HG03196 (cell line): ENCODE measurements around the gene FMN1.

Experiments used
- ATAC-seq: cut with Tn5 transposase; IDR thresholded peaks from one replicate; pipeline ENCODE4 v1.9.1; 2021; ENCODE audit not compliant: unreplicated experiment

The FMN1 gene

GRCh38 chr15:32739522-32740063 is 454.9 kb downstream of the FMN1 start:
- no peak for ATAC-seq

DNA sequence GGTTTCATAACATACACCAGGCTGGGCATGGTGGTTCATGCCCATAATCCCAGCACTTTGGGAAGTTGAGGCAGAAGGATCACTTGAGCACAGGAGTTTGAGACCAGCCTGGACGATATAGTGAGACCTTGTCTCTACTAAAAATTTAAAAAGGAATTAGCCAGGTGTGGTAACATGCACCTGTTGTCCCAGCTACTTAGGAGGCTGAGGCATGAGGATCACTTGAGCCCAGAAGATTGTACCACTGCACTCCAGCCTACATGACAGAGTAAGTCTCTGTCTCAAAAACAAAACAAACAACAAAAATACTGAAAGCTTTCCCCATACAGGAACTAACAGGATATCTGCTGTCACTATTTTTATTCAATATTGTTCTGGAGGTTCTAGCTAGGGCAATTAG is 455.8 kb downstream of the FMN1 start:
- no peak for ATAC-seq

GRCh38 chr15:32737304-32737703 is 457.2 kb downstream of the FMN1 start:
- no peak for ATAC-seq

DNA sequence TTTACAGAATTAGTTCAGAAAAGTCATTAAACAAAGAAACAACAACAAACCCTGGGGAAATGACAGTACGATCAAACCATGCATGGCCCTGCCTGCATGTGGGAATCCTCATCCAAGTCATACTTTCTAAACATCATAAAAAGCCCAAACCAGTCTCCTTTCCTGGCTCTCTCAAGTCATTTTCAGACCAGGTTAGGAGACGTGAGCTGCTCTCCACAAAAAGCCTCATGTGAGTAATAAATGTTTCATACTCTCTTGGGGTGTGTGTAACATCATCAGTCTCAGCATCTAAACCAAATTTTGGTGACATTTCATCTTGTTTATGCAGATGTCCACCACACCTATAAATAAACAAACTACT is 457.8 kb downstream of the FMN1 start:
- no peak for ATAC-seq

DNA sequence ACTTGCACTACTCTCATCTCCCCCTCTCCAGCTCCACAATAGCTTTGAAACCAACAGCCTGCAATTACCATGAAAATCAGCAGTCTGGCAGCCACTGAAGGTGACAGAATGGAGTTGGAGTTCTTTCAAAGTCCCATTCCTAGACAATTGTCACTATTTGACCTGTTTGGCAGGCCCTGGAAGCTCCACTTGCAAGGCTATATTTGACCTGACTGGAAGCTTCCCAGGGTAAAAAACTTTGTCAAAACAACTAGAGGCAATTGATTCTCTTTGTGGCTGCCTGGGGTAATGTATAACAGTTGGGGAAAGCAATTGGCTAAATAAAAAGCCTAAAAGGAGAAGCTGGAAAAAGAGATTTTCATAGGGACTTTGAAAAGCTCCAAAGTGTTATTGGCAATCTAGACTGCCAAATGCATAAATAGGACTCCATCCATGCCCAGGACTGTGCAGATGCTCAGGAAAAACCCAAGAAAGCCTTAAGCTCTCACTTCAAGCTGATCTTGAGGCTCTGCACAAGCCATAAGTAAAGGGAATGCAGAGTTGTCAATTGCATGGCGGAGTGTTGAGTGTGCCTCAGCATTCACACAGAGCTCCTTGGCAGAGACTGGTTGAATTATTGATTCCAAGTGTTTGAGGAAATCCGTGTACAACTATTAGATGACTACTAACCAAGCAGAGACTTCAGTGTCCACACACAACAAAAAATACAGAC is 458.4 kb downstream of the FMN1 start:
- ATAC-seq = no peak

GRCh38 chr15:32733281-32733680 is 461.2 kb downstream of the FMN1 start:
- ATAC-seq = no peak

- no peak for ATAC-seq
Observed at GRCh38 chr15:32732574-32733157, 461.8 kb downstream of the FMN1 start.

DNA sequence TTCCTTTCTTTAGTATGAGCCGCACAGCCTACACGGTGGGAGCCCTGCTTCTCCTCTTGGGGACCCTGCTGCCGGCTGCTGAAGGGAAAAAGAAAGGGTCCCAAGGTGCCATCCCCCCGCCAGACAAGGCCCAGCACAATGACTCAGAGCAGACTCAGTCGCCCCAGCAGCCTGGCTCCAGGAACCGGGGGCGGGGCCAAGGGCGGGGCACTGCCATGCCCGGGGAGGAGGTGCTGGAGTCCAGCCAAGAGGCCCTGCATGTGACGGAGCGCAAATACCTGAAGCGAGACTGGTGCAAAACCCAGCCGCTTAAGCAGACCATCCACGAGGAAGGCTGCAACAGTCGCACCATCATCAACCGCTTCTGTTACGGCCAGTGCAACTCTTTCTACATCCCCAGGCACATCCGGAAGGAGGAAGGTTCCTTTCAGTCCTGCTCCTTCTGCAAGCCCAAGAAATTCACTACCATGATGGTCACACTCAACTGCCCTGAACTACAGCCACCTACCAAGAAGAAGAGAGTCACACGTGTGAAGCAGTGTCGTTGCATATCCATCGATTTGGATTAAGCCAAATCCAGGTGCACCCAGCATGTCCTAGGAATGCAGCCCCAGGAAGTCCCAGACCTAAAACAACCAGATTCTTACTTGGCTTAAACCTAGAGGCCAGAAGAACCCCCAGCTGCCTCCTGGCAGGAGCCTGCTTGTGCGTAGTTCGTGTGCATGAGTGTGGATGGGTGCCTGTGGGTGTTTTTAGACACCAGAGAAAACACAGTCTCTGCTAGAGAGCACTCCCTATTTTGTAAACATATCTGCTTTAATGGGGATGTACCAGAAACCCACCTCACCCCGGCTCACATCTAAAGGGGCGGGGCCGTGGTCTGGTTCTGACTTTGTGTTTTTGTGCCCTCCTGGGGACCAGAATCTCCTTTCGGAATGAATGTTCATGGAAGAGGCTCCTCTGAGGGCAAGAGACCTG is 463.5 kb downstream of the FMN1 start:
- no peak for ATAC-seq

DNA sequence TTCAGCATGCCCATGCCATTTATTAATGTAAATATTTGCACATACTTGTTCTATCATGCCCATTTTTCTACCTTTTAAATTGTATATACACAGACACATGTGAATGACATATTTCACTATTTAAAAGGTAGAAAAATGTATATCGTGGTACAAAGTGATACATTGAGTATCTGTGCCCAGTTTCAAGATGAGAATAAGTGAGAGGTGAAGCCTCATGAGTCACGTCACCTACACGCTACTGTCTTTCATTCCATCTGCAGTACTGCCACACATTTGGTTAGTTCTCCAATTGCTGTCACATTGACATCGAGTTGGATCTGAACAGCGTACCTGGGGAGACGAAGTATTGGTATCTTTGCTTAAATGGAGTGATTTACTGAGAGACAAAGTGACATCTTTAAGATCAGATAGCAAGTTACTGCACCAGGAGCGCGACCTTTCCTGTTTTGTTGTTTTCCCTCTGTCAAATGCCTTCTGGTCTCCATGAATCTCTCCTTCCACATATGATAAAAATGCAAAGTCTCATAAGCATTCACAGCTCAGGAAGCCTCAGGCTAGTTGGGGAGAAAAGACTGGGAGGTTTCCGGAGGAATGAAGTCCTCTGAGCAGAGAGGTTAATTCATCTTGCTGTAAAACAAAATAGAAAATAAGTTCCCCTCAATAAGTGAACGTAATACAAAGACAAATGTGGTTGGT is 464.7 kb downstream of the FMN1 start:
- no peak for ATAC-seq

DNA sequence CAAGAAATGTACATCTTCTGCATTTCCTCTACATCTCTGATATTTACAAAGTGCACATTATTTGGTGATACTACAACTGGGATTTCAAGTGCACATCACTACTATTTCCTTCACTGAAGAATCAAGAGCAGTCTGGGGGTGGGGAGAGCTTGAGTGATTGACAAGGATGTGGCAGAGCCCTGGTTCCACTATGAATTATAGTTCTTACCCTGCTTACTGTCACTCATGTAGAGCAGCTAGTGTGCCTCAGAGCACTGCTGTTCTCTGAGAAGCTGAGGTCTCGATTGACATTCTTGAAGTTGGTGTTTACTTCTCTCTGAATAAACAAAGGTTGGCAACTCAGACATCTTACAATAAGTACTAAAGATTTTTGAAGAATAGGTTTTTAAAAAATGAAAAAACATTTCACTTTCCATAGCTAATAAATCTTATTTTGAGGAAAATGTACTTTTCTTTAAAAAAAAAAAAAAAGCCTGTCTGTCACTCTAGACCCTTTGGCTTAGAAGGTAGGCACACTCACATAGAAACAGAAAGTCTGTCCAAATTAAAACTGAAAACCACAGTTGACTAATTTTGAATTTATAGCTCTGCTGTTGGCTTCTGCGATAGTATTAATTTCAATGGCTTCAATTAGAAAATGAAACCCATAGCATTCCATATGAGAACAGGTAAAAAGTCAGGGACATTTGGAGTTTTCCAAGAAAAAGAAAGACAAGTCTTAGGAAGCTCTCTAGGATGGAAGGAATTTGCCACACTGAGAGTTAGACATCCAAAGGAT is 471.2 kb downstream of the FMN1 start:
- peak; percentile 92 for ATAC-seq

GRCh38 chr15:32722136-32722535 is 472.4 kb downstream of the FMN1 start:
- no peak for ATAC-seq

- no peak for ATAC-seq
Observed at GRCh38 chr15:32721596-32721995, 472.9 kb downstream of the FMN1 start.

GRCh38 chr15:32718821-32719716 is 475.4 kb downstream of the FMN1 start:
- no peak for ATAC-seq

DNA sequence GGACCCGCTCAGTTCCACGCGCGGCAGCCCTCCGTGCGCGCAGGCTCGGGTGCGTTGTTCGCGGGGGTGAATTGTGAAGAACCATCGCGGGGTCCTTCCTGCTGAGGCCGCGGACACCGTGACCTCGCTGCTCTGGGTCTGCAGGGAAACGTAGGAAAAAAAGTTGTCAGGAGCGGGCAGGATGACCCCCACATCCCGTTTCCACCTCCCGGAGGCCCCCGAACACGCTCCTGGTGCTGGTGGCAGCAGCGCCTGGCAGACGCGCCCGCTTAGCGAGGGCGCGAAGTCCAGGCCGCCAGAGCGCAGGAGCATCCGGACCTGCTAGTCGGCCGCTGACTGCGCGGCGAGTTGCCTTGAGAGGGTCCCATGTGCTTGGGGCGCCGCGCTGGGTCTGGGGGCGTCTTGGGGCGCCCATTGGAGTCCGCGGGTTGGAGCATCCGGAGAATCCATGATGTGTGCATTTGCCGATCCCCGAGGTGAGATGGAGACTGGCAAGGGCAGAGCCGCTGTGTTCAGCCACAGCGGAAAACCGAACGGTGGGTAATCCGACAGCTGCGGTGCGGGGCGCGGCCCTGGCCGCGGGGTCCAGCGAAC is 476.2 kb downstream of the FMN1 start:
- ATAC-seq = no peak

DNA sequence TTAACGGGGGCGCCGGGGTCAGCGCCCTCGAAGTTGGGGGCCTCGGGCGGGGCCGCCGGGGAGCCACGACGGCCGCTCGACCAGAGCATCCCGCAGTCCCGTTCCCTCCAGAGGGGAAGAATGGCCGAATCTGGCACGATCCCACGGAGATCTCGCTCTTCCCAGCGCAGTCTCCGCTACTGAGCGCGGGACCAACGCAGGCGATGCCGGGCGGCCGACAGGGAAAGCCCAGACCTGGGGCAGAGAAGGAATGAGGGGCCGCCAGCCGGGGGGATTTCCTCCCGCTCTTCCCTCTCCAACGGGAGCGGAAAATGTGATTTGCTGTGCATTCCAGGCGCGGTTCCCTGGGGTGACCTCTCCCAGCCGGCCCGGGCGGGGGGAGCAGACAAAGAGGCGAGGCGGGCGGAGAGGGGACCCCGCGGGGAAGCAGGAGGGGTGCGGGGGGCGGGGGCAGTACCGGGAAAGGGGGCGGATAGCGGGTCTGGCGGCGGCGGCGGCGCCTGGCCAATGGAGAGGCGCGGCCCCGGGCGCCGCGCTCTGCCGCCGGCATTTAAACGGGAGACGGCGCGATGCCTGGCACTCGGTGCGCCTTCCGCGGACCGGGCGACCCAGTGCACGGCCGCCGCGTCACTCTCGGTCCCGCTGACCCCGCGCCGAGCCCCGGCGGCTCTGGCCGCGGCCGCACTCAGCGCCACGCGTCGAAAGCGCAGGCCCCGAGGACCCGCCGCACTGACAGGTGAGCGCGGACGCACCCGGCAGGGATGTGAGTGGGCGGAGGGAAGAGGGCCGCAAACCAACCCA is 476.9 kb downstream of the FMN1 start, which contains the start of gene GREM1:
TSS of gene GREM1 (plus strand) at position 579 of the 801 bp plus-strand sequence. CDS start 12,687 bp downstream, outside the sequence.
- no peak for ATAC-seq

- no peak for ATAC-seq
Observed at GRCh38 chr15:32716915-32717425, 477.5 kb downstream of the FMN1 start.

GRCh38 chr15:32716216-32716914 is 478.1 kb downstream of the FMN1 start:
- ATAC-seq = no peak
